UCSD-AML1 (cell line): ENCODE measurements around the gene ZMYND11.
"Not testable (repeated sequence)": the region's sequence is repeated elsewhere in the genome, so short reads cannot be mapped to it uniquely, and the experiment has no call there.

Experiments used
- DNase-seq: peaks from one replicate; lab custom pipeline; 2025; ENCODE audit not compliant: unreplicated experiment; lab: John Stamatoyannopoulos, UW

Gene ZMYND11

GRCh38 chr10:132946-133898 lies 2.0 kb upstream of the ZMYND11 start:
- DNase-seq: no peak

- peak; percentile 67 for DNase-seq
Observed at GRCh38 chr10:134247-135131, 766 bp upstream of the ZMYND11 start.

GRCh38 chr10:135601-136464 lies 578 bp downstream of the ZMYND11 start:
- DNase-seq: peak; percentile 71

- DNase-seq: no peak
Observed at GRCh38 chr10:136465-136762, 1.2 kb downstream of the ZMYND11 start.

GRCh38 chr10:137031-137430 lies 1.8 kb downstream of the ZMYND11 start:
- DNase-seq: no peak

GRCh38 chr10:137606-138005 lies 2.4 kb downstream of the ZMYND11 start:
- DNase-seq: no peak

- no peak for DNase-seq
Observed at GRCh38 chr10:142371-142770, 7.1 kb downstream of the ZMYND11 start.

- no peak for DNase-seq
Observed at GRCh38 chr10:152915-153314, 17.7 kb downstream of the ZMYND11 start.

GRCh38 chr10:154348-154747 lies 19.1 kb downstream of the ZMYND11 start:
- no peak for DNase-seq

- no peak for DNase-seq
Observed at GRCh38 chr10:167383-167782, 32.1 kb downstream of the ZMYND11 start.

GRCh38 chr10:173741-174140 lies 38.5 kb downstream of the ZMYND11 start:
- DNase-seq: no peak

- DNase-seq: no peak
Observed at GRCh38 chr10:176677-177076, 41.4 kb downstream of the ZMYND11 start.

GRCh38 chr10:178208-178607 lies 43.0 kb downstream of the ZMYND11 start:
- no peak for DNase-seq

- no peak for DNase-seq
Observed at GRCh38 chr10:178723-179122, 43.5 kb downstream of the ZMYND11 start.

GRCh38 chr10:182441-183201 lies 47.4 kb downstream of the ZMYND11 start:
- no peak for DNase-seq

GRCh38 chr10:184174-184573 lies 48.9 kb downstream of the ZMYND11 start:
- no peak for DNase-seq

GRCh38 chr10:184911-185310 lies 49.7 kb downstream of the ZMYND11 start:
- no peak for DNase-seq

GRCh38 chr10:185571-185970 lies 50.3 kb downstream of the ZMYND11 start:
- not testable (repeated sequence) for DNase-seq

- no peak for DNase-seq
Observed at GRCh38 chr10:186911-187310, 51.7 kb downstream of the ZMYND11 start.

- DNase-seq: no peak
Observed at GRCh38 chr10:188546-188945, 53.3 kb downstream of the ZMYND11 start.
